ENCODE results near the gene TIMP3.

The TIMP3 gene

GRCh38 chr22:32853662-32854061 is 52.2 kb downstream of the TIMP3 start:
- POLR2A ChIA-PET (ENCODE audit: low non-redundant PET) = no interaction called here
- no peak for TF ChIP-seq CTCF (conservative IDR thresholded peaks at IDR 0.05; ENCODE audit: low read depth)
- CTCF ChIA-PET = no interaction called here
- DNase-seq (ENCODE audit: low spot score) = no peak
- no peak overlapping the region for H3K27ac ChIP-seq

GRCh38 chr22:32854351-32854804 is 52.9 kb downstream of the TIMP3 start:
- H3K27ac ChIP-seq = no peak overlapping the region
- no peak for DNase-seq (ENCODE audit: low spot score)
- CTCF ChIA-PET = no interaction called here
- POLR2A ChIA-PET (ENCODE audit: low non-redundant PET) = no interaction called here
- no peak for TF ChIP-seq CTCF (conservative IDR thresholded peaks at IDR 0.05; ENCODE audit: low read depth)

GRCh38 chr22:32855045-32855756 is 53.7 kb downstream of the TIMP3 start:
- H3K27ac ChIP-seq = no peak overlapping the region
- POLR2A ChIA-PET (ENCODE audit: low non-redundant PET) = no interaction called here
- no peak for TF ChIP-seq CTCF (conservative IDR thresholded peaks at IDR 0.05; ENCODE audit: low read depth)
- CTCF ChIA-PET = no interaction called here
- DNase-seq (ENCODE audit: low spot score) = no peak

GRCh38 chr22:32858121-32858703 is 56.7 kb downstream of the TIMP3 start:
- ChIA-PET CTCF (no interaction called here), POLR2A (ENCODE audit: low non-redundant PET) (no interaction called here)
- no peak for TF ChIP-seq CTCF (conservative IDR thresholded peaks at IDR 0.05; ENCODE audit: low read depth)
- DNase-seq (ENCODE audit: low spot score) = no peak
- peak overlapping the region; percentile 38 for H3K27ac ChIP-seq

- TF ChIP-seq CTCF (conservative IDR thresholded peaks at IDR 0.05; ENCODE audit: low read depth) = no peak
- no peak for DNase-seq (ENCODE audit: low spot score)
- POLR2A ChIA-PET (ENCODE audit: low non-redundant PET) = no interaction called here
- no peak overlapping the region for H3K27ac ChIP-seq
- CTCF ChIA-PET = no interaction called here
These were observed 57.5 kb downstream of the TIMP3 start for GRCh38 chr22:32858957-32859356.

GRCh38 chr22:32859743-32860142 is 58.2 kb downstream of the TIMP3 start:
- no peak overlapping the region for H3K27ac ChIP-seq
- no peak for DNase-seq (ENCODE audit: low spot score)
- ChIA-PET CTCF (no interaction called here), POLR2A (ENCODE audit: low non-redundant PET) (no interaction called here)
- TF ChIP-seq CTCF (conservative IDR thresholded peaks at IDR 0.05; ENCODE audit: low read depth) = no peak
